ENCODE data around the gene FAM222B. TPM values are rescaled to one million over a fixed set of nuclear protein-coding genes. Genes with fewer than 3 reads are reported as not detected.
"Not testable (repeated sequence)": the region's sequence is repeated elsewhere in the genome, so short reads cannot be mapped to it uniquely, and the experiment has no call there.

The FAM222B gene
- total RNA-seq, 1 donor from 2014 or later, result 14.2 TPM

DNA sequence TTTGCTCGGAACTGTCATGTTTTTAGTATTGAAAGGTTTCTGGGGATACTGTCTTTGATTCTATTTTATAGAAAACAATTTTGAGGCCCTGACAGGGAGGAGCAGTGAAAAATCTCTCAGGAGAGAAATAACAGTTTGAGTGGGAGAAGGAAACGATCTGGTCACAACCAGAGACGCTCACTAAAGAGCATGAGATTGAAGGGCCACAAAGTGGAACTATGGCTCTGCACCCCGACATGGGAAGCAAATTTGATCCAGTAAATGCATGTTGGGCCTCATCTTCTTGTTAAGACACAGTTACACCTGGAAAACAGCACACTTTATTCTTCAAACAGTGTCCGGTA is 12.7 kb upstream of the FAM222B start:
- peaks cover 0 to 29% of the 10 kb centered on the region in 2 donors for H3K36me3 ChIP-seq
- TF ChIP-seq, protein P1, sequence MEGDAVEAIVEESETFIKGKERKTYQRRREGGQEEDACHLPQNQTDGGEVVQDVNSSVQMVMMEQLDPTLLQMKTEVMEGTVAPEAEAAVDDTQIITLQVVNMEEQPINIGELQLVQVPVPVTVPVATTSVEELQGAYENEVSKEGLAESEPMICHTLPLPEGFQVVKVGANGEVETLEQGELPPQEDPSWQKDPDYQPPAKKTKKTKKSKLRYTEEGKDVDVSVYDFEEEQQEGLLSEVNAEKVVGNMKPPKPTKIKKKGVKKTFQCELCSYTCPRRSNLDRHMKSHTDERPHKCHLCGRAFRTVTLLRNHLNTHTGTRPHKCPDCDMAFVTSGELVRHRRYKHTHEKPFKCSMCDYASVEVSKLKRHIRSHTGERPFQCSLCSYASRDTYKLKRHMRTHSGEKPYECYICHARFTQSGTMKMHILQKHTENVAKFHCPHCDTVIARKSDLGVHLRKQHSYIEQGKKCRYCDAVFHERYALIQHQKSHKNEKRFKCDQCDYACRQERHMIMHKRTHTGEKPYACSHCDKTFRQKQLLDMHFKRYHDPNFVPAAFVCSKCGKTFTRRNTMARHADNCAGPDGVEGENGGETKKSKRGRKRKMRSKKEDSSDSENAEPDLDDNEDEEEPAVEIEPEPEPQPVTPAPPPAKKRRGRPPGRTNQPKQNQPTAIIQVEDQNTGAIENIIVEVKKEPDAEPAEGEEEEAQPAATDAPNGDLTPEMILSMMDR (IDR thresholded peaks at IDR 0.05), result no peak
- TF ChIP-seq POLR2A (IDR thresholded peaks at IDR 0.05), result no peak
- no peaks in the 10 kb centered on the region for H3K9me3 ChIP-seq
- H3K27ac ChIP-seq, result peak overlapping the region; percentile 85
- H3K4me3 ChIP-seq, result peak overlapping the region; percentile 73 to 75
- H3K4me1 ChIP-seq, result peaks cover 10% of the 10 kb centered on the region
- no peak for DNase-seq (ENCODE audit: extremely low spot score in 2 of 2)
- intact Hi-C loops (cut with DNase I), result no loop called here
- H3K27me3 ChIP-seq, result no peaks in the 10 kb centered on the region

- H3K4me3 ChIP-seq, result peak within 1 kb of the TSS; percentile 73 to 75
- H3K27me3 ChIP-seq, result no peaks in the 10 kb centered on the region
- intact Hi-C loops (cut with DNase I), result no loop called here
- H3K9me3 ChIP-seq, result no peaks in the 10 kb centered on the region
- H3K36me3 ChIP-seq, result peaks cover 0 to 23% of the 10 kb centered on the region in 2 donors
- no peak for DNase-seq (ENCODE audit: extremely low spot score in 2 of 2)
- TF ChIP-seq, protein P1 (IDR thresholded peaks at IDR 0.05), result no peak
- TF ChIP-seq POLR2AphosphoS5 (IDR thresholded peaks at IDR 0.05; ENCODE audit: insufficient read depth in 1 of 2, low read depth in 1 of 2) (peak; percentile 84 to 88), POLR2A (IDR thresholded peaks at IDR 0.05) (no peak)
- H3K27ac ChIP-seq, result peak within 1 kb of the TSS; percentile 85
- H3K4me1 ChIP-seq, result peaks cover 10% of the 10 kb centered on the region
Measured at GRCh38 chr17:28854457-28855335, 12.1 kb upstream of the FAM222B start, which contains the start of gene ERAL1. TSS of gene ERAL1 (plus strand) at chr17:28855016. CDS start at chr17:28855035, 19 bp downstream.

GRCh38 chr17:28853295-28853694 is 10.7 kb upstream of the FAM222B start:
- Histone ChIP-seq H3K27ac (no peak overlapping the region), H3K27me3 (no peaks in the 10 kb centered on the region), H3K36me3 (peaks cover 0 to 11% of the 10 kb centered on the region in 2 donors), H3K4me1 (peaks cover 10% of the 10 kb centered on the region), H3K9me3 (no peaks in the 10 kb centered on the region), H3K4me3 (no peak overlapping the region)
- DNase-seq (ENCODE audit: extremely low spot score in 2 of 2), result no peak
- intact Hi-C loops (cut with DNase I), result no loop called here
- TF ChIP-seq, protein P1 (IDR thresholded peaks at IDR 0.05), result no peak
- TF ChIP-seq POLR2AphosphoS5 (IDR thresholded peaks at IDR 0.05; ENCODE audit: insufficient read depth in 1 of 2, low read depth in 1 of 2), result no peak
- TF ChIP-seq POLR2A (IDR thresholded peaks at IDR 0.05), result no peak

DNA sequence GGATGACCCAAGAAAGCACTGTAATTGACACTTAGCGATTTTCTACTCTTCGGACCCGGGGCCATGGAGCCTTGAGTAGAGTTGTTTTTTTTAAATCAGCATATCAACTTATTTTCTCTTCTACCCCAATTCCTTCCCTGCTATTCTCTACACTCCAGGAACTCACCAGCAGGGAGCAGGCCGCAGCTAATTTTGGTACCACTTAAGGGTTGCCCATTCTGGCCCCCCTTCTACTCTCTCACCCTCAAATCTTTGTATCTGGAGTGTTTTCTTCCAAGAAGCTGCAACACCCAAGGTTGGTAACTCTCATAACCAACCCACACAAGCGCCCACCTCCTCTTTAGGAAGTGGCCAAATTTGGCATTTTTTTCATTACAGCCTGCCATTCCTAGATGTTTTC is 6.7 kb upstream of the FAM222B start:
- H3K4me3 ChIP-seq, result no peak overlapping the region
- no peaks in the 10 kb centered on the region for H3K4me1 ChIP-seq
- TF ChIP-seq POLR2A (IDR thresholded peaks at IDR 0.05) (no peak), POLR2AphosphoS5 (IDR thresholded peaks at IDR 0.05; ENCODE audit: insufficient read depth in 1 of 2, low read depth in 1 of 2) (no peak)
- TF ChIP-seq, protein P1 (IDR thresholded peaks at IDR 0.05), result no peak
- no peak for DNase-seq (ENCODE audit: extremely low spot score in 2 of 2)
- no peaks in the 10 kb centered on the region for H3K36me3 ChIP-seq
- intact Hi-C loops (cut with DNase I), result no loop called here
- H3K9me3 ChIP-seq, result no peaks in the 10 kb centered on the region
- no peak overlapping the region for H3K27ac ChIP-seq
- no peaks in the 10 kb centered on the region for H3K27me3 ChIP-seq

GRCh38 chr17:28848667-28849066 is 6.1 kb upstream of the FAM222B start:
- H3K36me3 ChIP-seq; H3K27ac ChIP-seq; H3K4me3 ChIP-seq; DNase-seq (ENCODE audit: extremely low spot score in 2 of 2); H3K4me1 ChIP-seq; intact Hi-C loops (cut with DNase I); H3K27me3 ChIP-seq; H3K9me3 ChIP-seq: not testable (repeated sequence)

DNA sequence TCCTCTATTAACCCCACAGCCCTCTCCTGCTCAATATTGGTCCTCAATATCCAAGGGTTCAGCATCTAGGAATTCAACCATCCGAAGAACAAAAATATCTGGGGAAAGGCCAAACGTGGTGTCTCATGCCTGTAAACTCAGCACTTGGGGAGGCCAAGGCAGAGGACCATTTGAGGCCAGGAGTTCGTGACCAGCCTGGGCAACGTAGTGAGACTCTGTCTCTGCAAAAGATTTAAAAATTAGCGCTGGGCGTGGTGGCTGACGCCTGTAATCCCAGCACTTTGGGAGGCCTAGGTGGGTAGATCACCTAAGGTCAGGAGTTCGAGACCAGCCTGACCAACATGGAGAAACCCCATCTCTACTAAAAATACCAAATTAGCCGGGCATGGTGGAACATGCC is 4.1 kb upstream of the FAM222B start:
- H3K27me3 ChIP-seq; H3K36me3 ChIP-seq; H3K27ac ChIP-seq; DNase-seq (ENCODE audit: extremely low spot score in 2 of 2); intact Hi-C loops (cut with DNase I); H3K4me3 ChIP-seq; H3K9me3 ChIP-seq; H3K4me1 ChIP-seq: not testable (repeated sequence)
